ENCODE measurements around the gene CYP51A1.
"Not testable (repeated sequence)": the region's sequence is repeated elsewhere in the genome, so short reads cannot be mapped to it uniquely, and the experiment has no call there.

The CYP51A1 gene

DNA sequence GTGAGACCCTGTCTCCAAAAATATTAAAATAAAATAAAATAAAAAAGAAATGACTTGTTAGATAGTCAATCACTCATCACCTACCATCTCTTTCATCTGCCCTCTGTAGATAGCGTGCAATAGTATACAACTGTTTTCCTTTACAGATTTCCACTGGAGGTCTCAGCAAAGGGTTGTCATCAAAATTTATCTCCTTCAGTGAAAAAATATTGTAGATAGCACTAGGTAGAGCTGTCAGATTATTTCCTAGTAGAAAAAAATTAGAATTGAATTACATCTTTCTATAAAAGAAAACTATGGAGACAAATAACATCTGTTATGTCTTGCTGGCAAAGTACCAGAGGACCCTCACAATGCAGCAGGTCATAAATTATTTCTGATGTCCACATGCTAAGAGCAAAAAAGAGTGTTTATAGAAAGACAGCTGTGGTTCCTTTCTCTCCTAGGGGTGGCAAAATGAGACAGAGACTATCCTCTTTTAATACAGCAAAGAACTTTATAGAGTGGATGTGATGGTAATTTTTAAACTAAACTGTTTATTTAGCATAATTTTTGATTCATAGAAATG is 16.3 kb upstream of the CYP51A1 start:
- H3K9ac ChIP-seq (ENCODE audit: low read length), result no peak overlapping the region
- H3K27ac ChIP-seq (ENCODE audit: low read length), result no peak overlapping the region
- TF ChIP-seq, protein P1, sequence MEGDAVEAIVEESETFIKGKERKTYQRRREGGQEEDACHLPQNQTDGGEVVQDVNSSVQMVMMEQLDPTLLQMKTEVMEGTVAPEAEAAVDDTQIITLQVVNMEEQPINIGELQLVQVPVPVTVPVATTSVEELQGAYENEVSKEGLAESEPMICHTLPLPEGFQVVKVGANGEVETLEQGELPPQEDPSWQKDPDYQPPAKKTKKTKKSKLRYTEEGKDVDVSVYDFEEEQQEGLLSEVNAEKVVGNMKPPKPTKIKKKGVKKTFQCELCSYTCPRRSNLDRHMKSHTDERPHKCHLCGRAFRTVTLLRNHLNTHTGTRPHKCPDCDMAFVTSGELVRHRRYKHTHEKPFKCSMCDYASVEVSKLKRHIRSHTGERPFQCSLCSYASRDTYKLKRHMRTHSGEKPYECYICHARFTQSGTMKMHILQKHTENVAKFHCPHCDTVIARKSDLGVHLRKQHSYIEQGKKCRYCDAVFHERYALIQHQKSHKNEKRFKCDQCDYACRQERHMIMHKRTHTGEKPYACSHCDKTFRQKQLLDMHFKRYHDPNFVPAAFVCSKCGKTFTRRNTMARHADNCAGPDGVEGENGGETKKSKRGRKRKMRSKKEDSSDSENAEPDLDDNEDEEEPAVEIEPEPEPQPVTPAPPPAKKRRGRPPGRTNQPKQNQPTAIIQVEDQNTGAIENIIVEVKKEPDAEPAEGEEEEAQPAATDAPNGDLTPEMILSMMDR (IDR thresholded peaks at IDR 0.05; ENCODE audit: low read depth, low read length), result no peak
- TF ChIP-seq EZH2phosphoT487 (IDR thresholded peaks at IDR 0.05; ENCODE audit: low read depth), result no peak

DNA sequence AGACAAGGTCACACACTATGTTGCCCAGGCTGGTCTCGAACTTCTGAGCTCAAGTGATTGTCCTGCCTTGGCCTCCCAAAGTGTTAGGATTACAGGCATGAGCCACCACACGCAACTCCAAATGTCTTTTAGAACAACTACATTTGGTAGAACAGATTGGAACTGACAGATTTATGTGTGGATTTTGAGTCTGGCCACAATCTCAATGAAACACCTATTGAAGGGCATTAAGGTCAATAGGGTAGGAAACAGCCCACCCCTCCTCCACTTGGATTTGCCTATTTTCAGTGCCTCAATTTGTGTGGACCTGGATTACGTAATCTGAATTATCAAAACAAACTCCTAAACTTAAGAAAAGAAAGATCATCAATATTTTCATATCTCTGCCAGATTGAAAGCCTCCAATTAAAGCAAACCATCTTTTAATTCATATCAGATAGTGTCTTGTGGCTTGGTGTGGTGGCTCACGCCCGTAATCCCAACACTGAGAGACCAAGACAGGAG is 15.5 kb upstream of the CYP51A1 start:
- no peaks in the 10 kb centered on the region for H3K79me2 ChIP-seq (ENCODE audit: low read length)
- H3K27ac ChIP-seq (ENCODE audit: low read length), result no peak overlapping the region
- H4K20me1 ChIP-seq (ENCODE audit: insufficient read depth, low read length), result no peaks in the 10 kb centered on the region
- TF ChIP-seq, protein P1 (IDR thresholded peaks at IDR 0.05; ENCODE audit: low read depth, low read length), result no peak
- TF ChIP-seq EZH2phosphoT487 (IDR thresholded peaks at IDR 0.05; ENCODE audit: low read depth), result no peak
- H3K36me3 ChIP-seq (replicated peaks; ENCODE audit: low read depth, low read length), result no peaks in the 10 kb centered on the region
- H3K4me2 ChIP-seq (ENCODE audit: low read length), result no peak overlapping the region
- H3K4me1 ChIP-seq (ENCODE audit: low read length), result no peaks in the 10 kb centered on the region
- H3K27me3 ChIP-seq (ENCODE audit: low read depth, low read length), result no peaks in the 10 kb centered on the region
- H3K9ac ChIP-seq (ENCODE audit: low read length), result no peak overlapping the region
- H3K4me3 ChIP-seq (ENCODE audit: low read length), result no peak overlapping the region
- H2AFZ ChIP-seq (ENCODE audit: low read depth, low read length), result no peak overlapping the region
- H3K9me3 ChIP-seq (ENCODE audit: insufficient read depth, low read length), result no peaks in the 10 kb centered on the region

More for the DNA sequence above, 16.3 kb upstream of the CYP51A1 start:
- Histone ChIP-seq H3K9me3 (ENCODE audit: insufficient read depth, low read length) (no peaks in the 10 kb centered on the region), H3K27me3 (ENCODE audit: low read depth, low read length) (no peaks in the 10 kb centered on the region), H3K36me3 (replicated peaks; ENCODE audit: low read depth, low read length) (no peaks in the 10 kb centered on the region), H4K20me1 (ENCODE audit: insufficient read depth, low read length) (no peaks in the 10 kb centered on the region), H3K79me2 (ENCODE audit: low read length) (no peaks in the 10 kb centered on the region), H3K4me1 (ENCODE audit: low read length) (peaks cover 3% of the 10 kb centered on the region; the same call in 1 of the 2 replicates), H2AFZ (ENCODE audit: low read depth, low read length) (no peak overlapping the region), H3K4me3 (ENCODE audit: low read length) (no peak overlapping the region), H3K4me2 (ENCODE audit: low read length) (no peak overlapping the region)

DNA sequence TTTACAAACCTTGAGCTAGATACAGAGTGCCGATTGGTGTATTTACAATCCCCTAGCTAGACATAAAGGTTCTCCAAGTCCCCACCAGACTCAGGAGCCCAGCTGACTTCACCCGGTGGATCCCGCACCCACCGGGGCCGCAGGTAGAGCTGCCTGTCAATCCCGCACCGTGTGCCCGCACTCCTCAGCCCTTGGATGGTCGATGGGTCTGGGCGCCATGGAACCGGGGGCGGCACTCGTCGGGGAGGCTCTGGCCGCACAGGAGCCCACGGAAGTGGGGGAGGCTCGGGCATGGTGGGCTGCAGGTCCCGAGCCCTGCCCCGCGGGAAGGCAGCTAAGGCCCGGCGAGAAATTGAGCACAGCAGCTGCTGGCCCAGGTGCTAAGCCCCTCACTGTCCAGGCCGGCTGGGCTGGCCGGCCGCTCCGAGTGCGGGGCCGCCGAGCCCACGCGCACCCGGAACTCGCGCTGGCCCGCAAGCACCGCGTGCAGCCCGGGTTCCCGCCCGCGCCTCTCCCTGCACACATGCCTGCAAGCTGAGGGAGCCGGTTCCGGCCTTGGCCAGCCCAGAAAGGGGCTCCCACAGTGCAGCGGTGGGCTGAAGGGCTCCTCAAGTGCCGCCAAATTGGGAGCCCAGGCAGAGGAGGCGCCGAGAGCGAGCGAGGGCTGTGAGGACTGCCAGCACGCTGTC is 9.1 kb upstream of the CYP51A1 start:
- not testable (repeated sequence) for H3K36me3 ChIP-seq (replicated peaks; ENCODE audit: low read depth, low read length); H3K9ac ChIP-seq (ENCODE audit: low read length); H3K4me3 ChIP-seq (ENCODE audit: low read length); H4K20me1 ChIP-seq (ENCODE audit: insufficient read depth, low read length); H2AFZ ChIP-seq (ENCODE audit: low read depth, low read length); H3K27me3 ChIP-seq (ENCODE audit: low read depth, low read length); H3K4me2 ChIP-seq (ENCODE audit: low read length); H3K4me1 ChIP-seq (ENCODE audit: low read length); H3K79me2 ChIP-seq (ENCODE audit: low read length); H3K27ac ChIP-seq (ENCODE audit: low read length); H3K9me3 ChIP-seq (ENCODE audit: insufficient read depth, low read length)

DNA sequence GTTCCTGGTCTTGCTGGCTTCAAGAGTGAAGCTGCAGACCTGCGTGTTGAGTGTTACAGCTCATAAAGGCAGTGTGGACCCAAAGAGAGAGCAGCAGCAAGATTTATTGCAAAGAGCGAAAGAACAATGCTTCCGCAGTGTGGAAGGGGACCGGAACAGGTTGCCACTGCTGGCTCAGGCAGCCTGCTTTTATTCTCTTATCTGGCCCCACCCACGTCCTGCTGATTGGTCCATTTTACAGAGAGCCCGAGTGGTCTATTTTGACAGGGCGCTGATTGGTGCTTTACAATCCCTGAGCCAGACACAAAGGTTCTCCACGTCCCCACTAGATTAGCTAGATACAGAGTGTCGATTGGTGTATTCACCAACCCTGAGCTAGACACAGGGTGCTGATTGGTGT is 8.5 kb upstream of the CYP51A1 start:
- H3K4me2 ChIP-seq (ENCODE audit: low read length); H3K36me3 ChIP-seq (replicated peaks; ENCODE audit: low read depth, low read length); H3K4me1 ChIP-seq (ENCODE audit: low read length); H3K9me3 ChIP-seq (ENCODE audit: insufficient read depth, low read length); H3K9ac ChIP-seq (ENCODE audit: low read length); H2AFZ ChIP-seq (ENCODE audit: low read depth, low read length); H3K27ac ChIP-seq (ENCODE audit: low read length); H4K20me1 ChIP-seq (ENCODE audit: insufficient read depth, low read length); H3K27me3 ChIP-seq (ENCODE audit: low read depth, low read length); H3K4me3 ChIP-seq (ENCODE audit: low read length); H3K79me2 ChIP-seq (ENCODE audit: low read length): not testable (repeated sequence)

DNA sequence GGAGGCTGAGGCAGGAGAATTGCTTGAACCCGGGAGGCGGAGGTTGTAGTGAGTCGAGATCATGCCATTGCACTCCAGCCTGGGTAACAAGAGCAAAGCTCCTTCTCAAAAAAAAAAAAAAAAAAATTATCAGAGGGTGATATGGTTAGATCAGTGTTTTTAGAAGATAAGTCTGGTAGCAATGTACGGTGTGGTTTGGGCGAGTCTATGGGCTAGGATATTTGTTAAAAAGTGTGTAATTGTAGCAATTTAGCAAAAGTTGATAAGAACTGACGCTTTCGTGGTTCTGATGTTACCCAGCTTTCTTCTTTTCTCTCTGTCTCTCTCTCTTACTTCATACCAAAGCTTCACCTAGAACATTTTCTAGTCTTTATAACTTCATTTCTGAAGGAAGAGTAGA is 6.9 kb upstream of the CYP51A1 start:
- H3K27me3 ChIP-seq (ENCODE audit: low read depth, low read length), result no peaks in the 10 kb centered on the region

More for the DNA sequence above, 6.9 kb upstream of the CYP51A1 start:
- no peak for TF ChIP-seq EZH2phosphoT487 (IDR thresholded peaks at IDR 0.05; ENCODE audit: low read depth)
- TF ChIP-seq, protein P1 (IDR thresholded peaks at IDR 0.05; ENCODE audit: low read depth, low read length), result no peak
- Histone ChIP-seq H3K27ac (ENCODE audit: low read length) (no peak overlapping the region), H2AFZ (ENCODE audit: low read depth, low read length) (no peak overlapping the region), H3K4me2 (ENCODE audit: low read length) (no peak overlapping the region), H3K4me1 (ENCODE audit: low read length) (no peaks in the 10 kb centered on the region), H3K79me2 (ENCODE audit: low read length) (no peaks in the 10 kb centered on the region), H4K20me1 (ENCODE audit: insufficient read depth, low read length) (no peaks in the 10 kb centered on the region), H3K9me3 (ENCODE audit: insufficient read depth, low read length) (no peaks in the 10 kb centered on the region), H3K9ac (ENCODE audit: low read length) (no peak overlapping the region), H3K4me3 (ENCODE audit: low read length) (no peak overlapping the region), H3K36me3 (replicated peaks; ENCODE audit: low read depth, low read length) (no peaks in the 10 kb centered on the region)

Data from OCI-LY3 (cell line).